ENCODE results near the gene MRPL48. TPM values are rescaled to one million over a fixed set of nuclear protein-coding genes. Genes with fewer than 3 reads are reported as not detected.

The MRPL48 gene
- total and polyA plus RNA-seq, 2 donors (not counting 1 experiment from before 2014, with no cell fraction given) = 19.1 to 28.3 TPM

- Histone ChIP-seq H3K36me3 (replicated peaks in 1 of 2; ENCODE audit: control extremely low read depth in 1 of 2, control insufficient read depth in 1 of 2, extremely low read depth in 1 of 2, insufficient read depth in 2 of 2, low read length in 1 of 2) (peaks cover 11 to 52% of the 10 kb centered on the region in 2 experiments), H3K4me1 (ENCODE audit: control insufficient read depth in 2 of 2, insufficient read depth in 2 of 2, low read length in 2 of 2) (no peaks in the 10 kb centered on the region), H3K4me2 (replicated peaks; ENCODE audit: low read depth, low read length, poor library complexity, severe bottlenecking) (no peak overlapping the region), H3K4me3 (ENCODE audit: control extremely low read depth in 1 of 5, extremely low read depth in 1 of 5, insufficient read depth in 1 of 5, low read depth in 2 of 5, low read length in 4 of 5) (no peak overlapping the region), H3K9ac (ENCODE audit: low read length) (no peak overlapping the region), H2AFZ (ENCODE audit: insufficient read depth, low read depth, low read length, poor library complexity, severe bottlenecking) (no peak overlapping the region), H3K27ac (ENCODE audit: low read length in 2 of 2) (no peak overlapping the region), H3K79me2 (ENCODE audit: control insufficient read depth, insufficient read depth, low read length) (peaks cover 8% of the 10 kb centered on the region), H3K27me3 (replicated peaks in 1 of 4; ENCODE audit: control extremely low read depth in 1 of 4, control insufficient read depth in 3 of 4, insufficient read depth in 4 of 4, low read length in 3 of 4) (no peaks in the 10 kb centered on the region), H3K9me3 (ENCODE audit: control extremely low read depth in 1 of 3, control insufficient read depth in 2 of 3, insufficient read depth in 1 of 3, low read length in 2 of 3) (no peaks in the 10 kb centered on the region), H4K20me1 (ENCODE audit: control insufficient read depth, insufficient read depth, low read length, poor library complexity, severe bottlenecking) (no peaks in the 10 kb centered on the region)
- no peaks in the 10 kb centered on the region for H3K9me3 Mint-ChIP-seq (ENCODE audit: insufficient read depth)
- H3K4me1 Mint-ChIP-seq = peaks cover 1% of the 10 kb centered on the region
- CTCF ChIA-PET = no interaction called here
- no peak overlapping the region for H3K4me3 Mint-ChIP-seq
- TF ChIP-seq EZH2 (IDR thresholded peaks at IDR 0.05; ENCODE audit: borderline replicate concordance, insufficient read depth, low read depth, low read length, poor library complexity, severe bottlenecking) (no peak), CTCF (IDR thresholded peaks at IDR 0.05) (no peak)
- DNase-seq = no peak
- H3K27ac Mint-ChIP-seq = no peak overlapping the region
- no CpG with 5 or more reads among the region's 3 CpGs for WGBS (ENCODE audit: insufficient coverage)
- ATAC-seq (ENCODE audit: low read depth) = no peak
- intact Hi-C loops (cut with micrococcal nuclease) = no loop called here
- POLR2A ChIA-PET = no interaction called here
- no peaks in the 10 kb centered on the region for H3K27me3 Mint-ChIP-seq
Observed at GRCh38 chr11:73888244-73888643, 100.6 kb downstream of the MRPL48 start.

- Histone ChIP-seq H3K27me3 (replicated peaks in 1 of 4; ENCODE audit: control extremely low read depth in 1 of 4, control insufficient read depth in 3 of 4, insufficient read depth in 4 of 4, low read length in 3 of 4) (no peaks in the 10 kb centered on the region), H4K20me1 (ENCODE audit: control insufficient read depth, insufficient read depth, low read length, poor library complexity, severe bottlenecking) (no peaks in the 10 kb centered on the region), H3K79me2 (ENCODE audit: control insufficient read depth, insufficient read depth, low read length) (peaks cover 7% of the 10 kb centered on the region), H3K36me3 (replicated peaks in 1 of 2; ENCODE audit: control extremely low read depth in 1 of 2, control insufficient read depth in 1 of 2, extremely low read depth in 1 of 2, insufficient read depth in 2 of 2, low read length in 1 of 2) (peaks cover 12 to 54% of the 10 kb centered on the region in 2 experiments), H3K27ac (ENCODE audit: low read length in 2 of 2) (no peak overlapping the region), H3K4me1 (ENCODE audit: control insufficient read depth in 2 of 2, insufficient read depth in 2 of 2, low read length in 2 of 2) (no peaks in the 10 kb centered on the region), H3K4me2 (replicated peaks; ENCODE audit: low read depth, low read length, poor library complexity, severe bottlenecking) (no peak overlapping the region), H3K4me3 (ENCODE audit: control extremely low read depth in 1 of 5, extremely low read depth in 1 of 5, insufficient read depth in 1 of 5, low read depth in 2 of 5, low read length in 4 of 5) (no peak overlapping the region), H3K9ac (ENCODE audit: low read length) (no peak overlapping the region), H2AFZ (ENCODE audit: insufficient read depth, low read depth, low read length, poor library complexity, severe bottlenecking) (no peak overlapping the region), H3K9me3 (ENCODE audit: control extremely low read depth in 1 of 3, control insufficient read depth in 2 of 3, insufficient read depth in 1 of 3, low read length in 2 of 3) (no peaks in the 10 kb centered on the region)
- no peaks in the 10 kb centered on the region for H3K27me3 Mint-ChIP-seq
- H3K27ac Mint-ChIP-seq = no peak overlapping the region
- WGBS (ENCODE audit: insufficient coverage) = no CpG with 5 or more reads among the region's 1 CpG
- ChIA-PET CTCF (no interaction called here), POLR2A (no interaction called here)
- intact Hi-C loops (cut with micrococcal nuclease) = no loop called here
- no peak for DNase-seq
- no peaks in the 10 kb centered on the region for H3K4me1 Mint-ChIP-seq
- ATAC-seq (ENCODE audit: low read depth) = no peak
- no peak overlapping the region for H3K4me3 Mint-ChIP-seq
- H3K9me3 Mint-ChIP-seq (ENCODE audit: insufficient read depth) = no peaks in the 10 kb centered on the region
- TF ChIP-seq EZH2 (IDR thresholded peaks at IDR 0.05; ENCODE audit: borderline replicate concordance, insufficient read depth, low read depth, low read length, poor library complexity, severe bottlenecking) (no peak), CTCF (IDR thresholded peaks at IDR 0.05) (no peak)
Observed at GRCh38 chr11:73889019-73889418, 101.3 kb downstream of the MRPL48 start.
